Uterus (tissue), 2 donors: ENCODE results near the gene THBS3.

ENCODE experiments used
- POLR2A ChIP-seq, 2 donors: fragments of 450-650 bp; IDR thresholded peaks; one replicate each; pipeline ENCODE4 v1.6.1; 2016; ENCODE audit warnings: antibody characterized with exemption in 2 of 2, mild to moderate bottlenecking in 1 of 2, moderate library complexity in 1 of 2
- TF ChIP-seq, protein P1 (sequence below), 4 experiments: fragments of 200-600 bp in 2 of 4; fragments of 450-650 bp in 2 of 4; sonication (generic) in 2 of 4; IDR thresholded peaks; one replicate each; pipeline ENCODE4 v1.5.1; 2016 to 2019; ENCODE audit warnings: antibody characterized with exemption in 4 of 4, mild to moderate bottlenecking in 2 of 4, moderate library complexity in 1 of 4

DNA sequence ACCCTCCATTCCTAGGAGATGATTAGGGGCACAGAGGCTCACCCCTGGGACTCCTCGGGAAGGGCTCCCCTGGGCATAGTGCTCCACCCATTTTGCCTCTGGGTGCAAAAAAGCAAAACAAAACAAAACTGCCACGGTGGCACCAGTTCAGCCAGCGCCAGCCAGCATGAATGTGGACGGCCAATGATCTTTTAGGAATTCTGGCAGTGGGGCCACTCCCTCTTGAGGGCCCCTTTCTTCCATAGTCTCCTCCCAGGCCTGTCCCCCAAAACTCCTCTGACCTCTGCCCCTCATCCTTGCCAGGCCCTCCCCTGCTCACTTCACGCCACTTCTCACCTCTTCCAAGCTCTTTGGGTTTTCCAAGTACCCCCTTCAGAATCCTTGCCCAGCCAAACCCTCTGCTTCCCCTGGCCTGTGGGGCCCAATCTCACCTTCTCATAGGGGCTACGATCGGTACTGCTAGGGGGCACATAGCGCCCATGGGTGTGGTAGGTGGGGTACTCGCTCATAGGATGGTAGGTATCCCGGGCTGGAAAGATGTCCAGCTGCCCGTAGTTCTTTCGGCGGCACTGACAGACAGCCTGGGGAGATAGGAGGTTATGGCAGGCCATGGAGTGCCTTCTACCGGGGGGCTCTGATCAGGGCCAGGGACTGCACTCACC, 20.8 kb downstream of the THBS3 start:
- TF ChIP-seq, protein P1, sequence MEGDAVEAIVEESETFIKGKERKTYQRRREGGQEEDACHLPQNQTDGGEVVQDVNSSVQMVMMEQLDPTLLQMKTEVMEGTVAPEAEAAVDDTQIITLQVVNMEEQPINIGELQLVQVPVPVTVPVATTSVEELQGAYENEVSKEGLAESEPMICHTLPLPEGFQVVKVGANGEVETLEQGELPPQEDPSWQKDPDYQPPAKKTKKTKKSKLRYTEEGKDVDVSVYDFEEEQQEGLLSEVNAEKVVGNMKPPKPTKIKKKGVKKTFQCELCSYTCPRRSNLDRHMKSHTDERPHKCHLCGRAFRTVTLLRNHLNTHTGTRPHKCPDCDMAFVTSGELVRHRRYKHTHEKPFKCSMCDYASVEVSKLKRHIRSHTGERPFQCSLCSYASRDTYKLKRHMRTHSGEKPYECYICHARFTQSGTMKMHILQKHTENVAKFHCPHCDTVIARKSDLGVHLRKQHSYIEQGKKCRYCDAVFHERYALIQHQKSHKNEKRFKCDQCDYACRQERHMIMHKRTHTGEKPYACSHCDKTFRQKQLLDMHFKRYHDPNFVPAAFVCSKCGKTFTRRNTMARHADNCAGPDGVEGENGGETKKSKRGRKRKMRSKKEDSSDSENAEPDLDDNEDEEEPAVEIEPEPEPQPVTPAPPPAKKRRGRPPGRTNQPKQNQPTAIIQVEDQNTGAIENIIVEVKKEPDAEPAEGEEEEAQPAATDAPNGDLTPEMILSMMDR (IDR thresholded peaks at IDR 0.05): no peak
- TF ChIP-seq POLR2A (IDR thresholded peaks at IDR 0.05): no peak
